Neuron (in vitro differentiated cells): ENCODE data around the gene SLX4IP.
"Not testable (repeated sequence)": the region's sequence is repeated elsewhere in the genome, so short reads cannot be mapped to it uniquely, and the experiment has no call there.

Source experiments
- H2AFZ ChIP-seq: one replicate; pipeline ENCODE4 v1.6.1; 2013; ENCODE audit warnings: low read depth, mild to moderate bottlenecking, inconsistent platforms, low read length, moderate library complexity
- H3K27me3 ChIP-seq: one replicate; pipeline ENCODE4 v1.6.1; 2013; ENCODE audit warnings: low read length; ENCODE audit not compliant: insufficient read depth
- H3K36me3 ChIP-seq: one replicate; pipeline ENCODE4 v1.6.1; 2013; ENCODE audit warnings: low read length; ENCODE audit not compliant: insufficient read depth
- H3K4me1 ChIP-seq: one replicate; pipeline ENCODE4 v1.6.1; 2013; ENCODE audit warnings: low read length; ENCODE audit not compliant: insufficient read depth
- H3K4me3 ChIP-seq: 2 replicates; pipeline ENCODE4 v1.5.1; 2013; ENCODE audit warnings: mild to moderate bottlenecking, low read length, moderate library complexity
- H3K9me3 ChIP-seq: one replicate; pipeline ENCODE4 v1.6.1; 2013; ENCODE audit warnings: low read length

SLX4IP gene

DNA sequence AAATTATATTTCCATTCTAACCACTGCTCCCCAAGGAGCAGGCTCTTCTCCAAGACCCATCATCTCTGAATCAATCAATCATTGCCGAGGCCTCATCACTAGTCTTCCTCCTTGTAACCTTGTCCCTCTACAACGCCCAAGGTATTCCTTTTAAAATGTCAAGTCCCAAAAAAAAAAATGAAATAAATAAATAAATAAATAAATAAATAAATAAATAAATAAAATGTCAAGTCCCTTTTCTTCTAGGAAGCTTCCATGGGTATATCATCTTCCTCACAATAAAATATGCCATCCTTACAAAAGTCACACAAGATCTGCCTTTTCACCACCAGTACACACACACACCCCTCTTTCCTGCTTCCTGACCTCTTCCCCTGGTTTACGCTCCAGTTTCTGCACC is 181.1 kb downstream of the SLX4IP start:
- Histone ChIP-seq H3K4me3 (no peak overlapping the region), H3K9me3 (no peaks in the 10 kb centered on the region), H3K36me3 (no peaks in the 10 kb centered on the region), H3K4me1 (peaks cover 24% of the 10 kb centered on the region), H2AFZ (no peak overlapping the region), H3K27me3 (no peaks in the 10 kb centered on the region)

DNA sequence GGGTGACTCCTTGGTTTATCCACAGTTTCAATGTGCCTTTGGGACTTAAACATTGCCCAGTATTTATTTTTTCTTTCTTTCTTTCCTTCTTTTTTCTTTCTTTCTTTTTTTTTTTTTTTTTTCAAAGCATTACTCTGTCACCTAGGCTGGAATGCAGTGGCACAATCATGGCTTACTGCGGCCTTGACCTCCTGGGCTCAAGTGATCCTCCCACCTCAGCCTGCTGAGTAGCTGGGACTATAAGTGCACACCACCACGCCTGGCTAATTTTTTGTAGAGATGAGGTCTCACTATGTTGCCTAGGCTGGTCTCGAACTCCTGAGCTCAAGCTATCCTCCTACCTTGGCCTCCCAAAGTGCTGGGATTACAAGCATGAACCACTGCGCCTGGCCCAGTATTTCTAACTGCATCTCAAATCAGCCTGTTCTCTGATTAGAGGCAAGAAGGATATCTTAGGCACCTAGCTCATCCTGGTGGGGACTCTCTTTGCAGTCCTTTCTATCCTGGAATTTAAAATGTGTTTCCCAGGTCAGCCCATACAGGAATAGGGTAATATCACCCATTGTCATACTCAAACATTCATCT is 182.5 kb downstream of the SLX4IP start:
- peaks cover 24% of the 10 kb centered on the region for H3K4me1 ChIP-seq
- not testable (repeated sequence) for H3K36me3 ChIP-seq

DNA sequence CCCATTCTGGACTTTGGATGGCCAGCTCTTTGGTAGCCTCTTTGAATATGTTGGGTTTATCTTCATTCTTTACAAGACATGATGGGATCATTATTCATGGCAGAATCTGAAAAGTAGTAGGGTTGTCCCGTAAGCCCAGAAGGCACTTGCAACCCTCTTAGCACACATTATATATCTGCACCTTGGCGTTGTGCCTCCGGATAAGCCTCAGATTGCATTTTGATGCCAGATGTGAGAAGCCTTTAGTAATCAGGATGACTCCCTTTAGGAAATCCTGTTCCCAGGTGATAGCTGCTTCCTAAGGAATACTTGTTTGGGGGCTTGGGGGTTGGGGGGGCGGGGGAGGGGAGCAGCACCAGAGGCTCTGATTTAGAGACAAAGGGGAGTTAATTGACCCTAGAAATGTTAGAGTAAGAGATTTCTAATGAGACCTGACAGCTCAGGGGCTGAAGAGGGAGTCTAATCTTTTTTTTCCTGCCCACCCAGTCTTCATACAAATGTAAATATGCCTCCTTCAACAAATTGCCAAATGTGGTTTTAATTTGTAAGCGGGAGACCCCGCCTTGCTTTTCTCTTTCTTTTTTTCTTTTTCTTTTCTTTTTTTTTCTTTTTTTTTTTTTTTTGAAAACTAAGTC is 183.6 kb downstream of the SLX4IP start:
- Histone ChIP-seq H3K27me3 (no peaks in the 10 kb centered on the region), H3K9me3 (peaks cover 2% of the 10 kb centered on the region), H3K4me1 (peaks cover 18% of the 10 kb centered on the region), H2AFZ (no peak overlapping the region), H3K36me3 (no peaks in the 10 kb centered on the region), H3K4me3 (no peak overlapping the region)

More for the DNA sequence above, 182.5 kb downstream of the SLX4IP start:
- not testable (repeated sequence) for H2AFZ ChIP-seq, H3K9me3 ChIP-seq, H3K27me3 ChIP-seq, H3K4me3 ChIP-seq

GRCh38 chr20:10619427-10619826 is 184.3 kb downstream of the SLX4IP start:
- Histone ChIP-seq H3K4me3 (no peak overlapping the region), H3K9me3 (peaks cover 3% of the 10 kb centered on the region), H3K4me1 (peaks cover 18% of the 10 kb centered on the region), H3K27me3 (no peaks in the 10 kb centered on the region), H2AFZ (no peak overlapping the region), H3K36me3 (no peaks in the 10 kb centered on the region)

DNA sequence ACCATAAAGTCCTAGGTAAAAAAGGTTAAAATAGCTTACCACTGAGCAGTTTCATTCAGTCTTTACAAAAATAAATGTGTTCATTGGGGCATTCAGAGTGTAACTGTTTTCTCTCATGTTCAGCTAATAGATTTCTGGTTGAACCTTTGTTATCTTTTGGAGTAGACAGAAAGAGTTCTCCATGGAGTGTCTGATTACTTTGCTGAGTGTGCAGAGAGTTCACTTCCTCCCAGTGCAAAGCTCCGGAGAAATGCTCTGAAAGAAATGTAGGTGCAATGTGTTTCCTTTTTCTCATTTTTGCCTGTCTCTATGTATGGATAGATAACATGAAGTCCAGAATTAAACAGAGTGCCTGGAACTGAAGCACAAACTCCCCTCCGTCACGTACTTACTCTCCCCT is 186.0 kb downstream of the SLX4IP start:
- Histone ChIP-seq H2AFZ (no peak overlapping the region), H3K4me1 (peaks cover 18% of the 10 kb centered on the region), H3K4me3 (no peak overlapping the region), H3K27me3 (no peaks in the 10 kb centered on the region), H3K36me3 (no peaks in the 10 kb centered on the region), H3K9me3 (peaks cover 3% of the 10 kb centered on the region)

DNA sequence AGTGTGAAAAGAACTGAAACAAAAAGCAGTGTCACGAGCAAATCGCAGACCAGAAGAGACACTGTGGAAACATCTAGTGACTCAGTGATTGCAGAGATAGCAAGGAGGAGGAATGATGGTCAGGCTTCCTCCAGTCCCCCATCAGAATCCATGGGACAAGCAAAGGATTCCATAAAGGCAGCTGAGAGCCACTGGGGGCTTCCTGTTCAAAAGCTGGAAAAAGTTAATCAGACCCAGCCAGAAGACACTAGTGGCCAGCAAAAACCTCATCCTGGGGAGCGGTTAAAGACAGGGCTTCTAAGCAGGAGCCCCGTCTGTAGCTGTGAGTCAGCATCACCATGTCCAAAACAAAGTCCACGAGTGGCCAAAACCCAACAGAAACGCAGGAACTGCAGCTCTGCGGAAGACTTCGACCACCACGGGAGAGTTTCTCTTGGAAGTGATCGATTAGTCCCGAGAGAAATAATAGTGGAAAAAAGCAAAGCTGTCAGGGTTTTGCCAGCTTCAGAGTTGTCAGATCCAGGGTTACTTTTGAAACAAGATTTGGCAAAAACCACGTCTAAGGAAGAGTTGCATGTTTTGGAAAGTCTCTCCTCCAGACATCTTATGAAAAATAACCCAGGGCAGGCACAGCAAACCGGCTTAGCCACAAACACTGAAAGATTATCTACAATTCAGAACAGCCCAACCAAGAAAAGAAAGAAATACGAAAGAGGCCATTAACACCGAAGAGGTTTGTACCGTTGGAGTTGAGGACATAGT is 187.7 kb downstream of the SLX4IP start:
- Histone ChIP-seq H2AFZ (no peak overlapping the region), H3K27me3 (no peaks in the 10 kb centered on the region), H3K4me3 (no peak overlapping the region), H3K9me3 (peaks cover 3% of the 10 kb centered on the region), H3K36me3 (no peaks in the 10 kb centered on the region), H3K4me1 (peaks cover 31% of the 10 kb centered on the region)

DNA sequence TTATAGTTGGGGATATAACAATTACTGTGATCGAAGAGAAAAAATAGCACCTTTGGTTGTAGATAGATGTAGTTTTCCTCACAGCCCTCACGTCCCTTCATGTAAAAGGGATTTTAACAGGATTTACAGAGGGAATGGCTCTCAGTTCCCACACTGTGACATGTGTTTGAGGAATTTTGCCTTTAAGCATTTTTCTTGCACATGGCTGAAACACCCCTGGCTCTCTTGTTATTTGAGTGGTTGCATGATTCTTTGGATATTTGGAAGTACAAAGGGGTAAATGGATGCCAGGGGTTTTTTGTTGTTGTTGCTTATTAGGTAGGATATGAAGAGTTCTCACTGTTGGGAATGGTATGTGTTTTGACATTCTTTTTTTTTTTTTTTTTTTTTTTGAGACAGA is 190.5 kb downstream of the SLX4IP start:
- Histone ChIP-seq H2AFZ (no peak overlapping the region), H3K4me3 (no peak overlapping the region), H3K36me3 (no peaks in the 10 kb centered on the region), H3K27me3 (no peaks in the 10 kb centered on the region), H3K4me1 (peaks cover 40% of the 10 kb centered on the region), H3K9me3 (peaks cover 3% of the 10 kb centered on the region)

DNA sequence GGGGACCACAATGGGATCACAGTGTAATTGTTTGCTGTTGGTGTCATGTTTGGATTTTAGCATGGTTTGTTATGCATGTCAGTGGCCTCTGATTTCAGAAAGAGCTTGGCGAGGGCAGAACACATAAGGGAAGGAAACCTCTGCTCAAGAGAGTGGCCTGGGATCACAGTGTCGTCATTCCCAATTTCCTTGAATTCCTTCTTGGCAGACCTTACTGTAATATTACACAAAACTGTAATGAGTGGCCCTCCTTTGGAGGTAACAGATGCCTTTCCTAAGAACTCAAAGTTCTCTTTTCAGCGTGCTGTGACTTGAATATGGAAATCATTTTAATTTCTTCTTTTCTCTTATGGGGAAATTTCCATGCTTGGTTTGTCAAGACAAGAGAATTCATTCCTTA is 191.8 kb downstream of the SLX4IP start:
- Histone ChIP-seq H3K36me3 (no peaks in the 10 kb centered on the region), H3K9me3 (peaks cover 3% of the 10 kb centered on the region), H2AFZ (no peak overlapping the region), H3K27me3 (no peaks in the 10 kb centered on the region), H3K4me1 (peaks cover 53% of the 10 kb centered on the region), H3K4me3 (no peak overlapping the region)

- H3K4me1 ChIP-seq, result peaks cover 71% of the 10 kb centered on the region
- no peak overlapping the region for H3K4me3 ChIP-seq
- H3K27me3 ChIP-seq, result no peaks in the 10 kb centered on the region
- no peaks in the 10 kb centered on the region for H3K9me3 ChIP-seq
- no peaks in the 10 kb centered on the region for H3K36me3 ChIP-seq
- no peak overlapping the region for H2AFZ ChIP-seq
Measured at GRCh38 chr20:10629946-10630650, 195.0 kb downstream of the SLX4IP start.

DNA sequence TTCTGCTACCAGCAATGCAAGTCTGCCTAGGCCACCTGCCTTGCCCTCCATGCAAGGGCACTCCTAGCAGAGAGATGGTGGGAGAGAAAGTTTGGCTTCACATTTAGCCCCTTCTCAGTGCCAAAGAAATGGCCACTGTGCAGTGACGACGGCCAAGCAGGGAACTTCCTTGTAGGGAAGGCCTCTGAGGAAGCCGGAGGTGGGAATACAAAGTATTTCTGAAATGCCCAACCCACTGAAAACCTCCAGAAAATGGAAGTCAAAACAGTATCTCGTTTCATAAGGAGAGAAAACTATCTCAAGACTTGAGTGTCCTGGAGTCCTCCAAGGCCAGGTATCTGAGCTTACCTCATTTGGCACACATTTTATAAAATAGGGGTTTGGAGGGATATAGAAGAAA is 196.0 kb downstream of the SLX4IP start:
- peaks cover 71% of the 10 kb centered on the region for H3K4me1 ChIP-seq
- H3K36me3 ChIP-seq, result peaks cover 1% of the 10 kb centered on the region
- H3K9me3 ChIP-seq, result no peaks in the 10 kb centered on the region

GRCh38 chr20:10632721-10633509 is 197.8 kb downstream of the SLX4IP start:
- peaks cover 66% of the 10 kb centered on the region for H3K4me1 ChIP-seq
- H3K27me3 ChIP-seq, result no peaks in the 10 kb centered on the region
- no peak overlapping the region for H2AFZ ChIP-seq
- H3K4me3 ChIP-seq, result no peak overlapping the region
- no peaks in the 10 kb centered on the region for H3K9me3 ChIP-seq
- peaks cover 16% of the 10 kb centered on the region for H3K36me3 ChIP-seq

More for the DNA sequence above, 196.0 kb downstream of the SLX4IP start:
- Histone ChIP-seq H2AFZ (no peak overlapping the region), H3K4me3 (no peak overlapping the region), H3K27me3 (no peaks in the 10 kb centered on the region)

DNA sequence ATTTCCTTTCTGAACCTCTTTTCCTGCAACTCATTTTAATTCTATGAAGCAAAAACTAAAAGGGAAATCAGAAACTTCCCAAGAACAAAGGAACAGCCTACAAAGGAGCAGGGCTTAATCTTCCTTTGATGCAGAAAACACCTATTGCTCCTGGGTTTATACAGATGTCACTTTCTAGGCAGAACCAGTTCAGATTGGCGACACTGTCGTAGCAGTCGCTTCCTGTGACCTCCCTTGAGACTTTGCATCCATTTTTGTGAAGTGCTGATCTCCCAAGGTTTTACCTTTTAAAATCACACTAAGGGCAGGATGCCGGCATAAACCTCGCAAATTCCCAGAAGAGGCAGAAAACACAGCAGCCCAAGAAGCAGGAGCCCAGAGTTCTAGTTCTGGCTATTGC is 198.6 kb downstream of the SLX4IP start:
- Histone ChIP-seq H3K4me1 (peaks cover 65% of the 10 kb centered on the region), H3K9me3 (no peaks in the 10 kb centered on the region), H3K36me3 (peaks cover 22% of the 10 kb centered on the region), H2AFZ (no peak overlapping the region), H3K27me3 (no peaks in the 10 kb centered on the region), H3K4me3 (no peak overlapping the region)
